ENCODE measurements around the gene OR56A3.

Gene OR56A3, protein sequence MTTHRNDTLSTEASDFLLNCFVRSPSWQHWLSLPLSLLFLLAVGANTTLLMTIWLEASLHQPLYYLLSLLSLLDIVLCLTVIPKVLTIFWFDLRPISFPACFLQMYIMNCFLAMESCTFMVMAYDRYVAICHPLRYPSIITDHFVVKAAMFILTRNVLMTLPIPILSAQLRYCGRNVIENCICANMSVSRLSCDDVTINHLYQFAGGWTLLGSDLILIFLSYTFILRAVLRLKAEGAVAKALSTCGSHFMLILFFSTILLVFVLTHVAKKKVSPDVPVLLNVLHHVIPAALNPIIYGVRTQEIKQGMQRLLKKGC

DNA sequence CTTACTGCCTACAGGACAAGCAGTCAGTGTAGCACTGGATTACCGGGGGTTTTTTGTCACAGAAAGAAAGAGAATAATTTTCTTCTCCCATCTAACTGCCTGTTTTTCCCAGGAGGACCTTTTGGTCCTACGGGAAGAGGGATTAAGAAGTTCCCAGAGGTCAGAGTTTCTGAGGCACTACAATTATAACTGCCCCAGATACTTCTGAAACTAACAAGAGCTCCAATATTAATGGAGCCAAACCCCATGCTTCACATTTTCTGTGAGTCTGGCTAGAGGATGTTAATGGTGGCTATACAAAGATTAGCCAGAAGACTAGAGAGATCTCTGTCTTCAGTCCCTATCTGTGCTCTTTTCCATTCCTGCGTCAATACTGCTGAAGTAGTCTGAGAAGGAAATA lies at the start of gene OR56A3:
Gene OR56A3 (plus strand): TSS at position 301 of the 400 bp plus-strand sequence. CDS start 5,096 bp downstream, outside the sequence.
- TF ChIP-seq, protein P1, sequence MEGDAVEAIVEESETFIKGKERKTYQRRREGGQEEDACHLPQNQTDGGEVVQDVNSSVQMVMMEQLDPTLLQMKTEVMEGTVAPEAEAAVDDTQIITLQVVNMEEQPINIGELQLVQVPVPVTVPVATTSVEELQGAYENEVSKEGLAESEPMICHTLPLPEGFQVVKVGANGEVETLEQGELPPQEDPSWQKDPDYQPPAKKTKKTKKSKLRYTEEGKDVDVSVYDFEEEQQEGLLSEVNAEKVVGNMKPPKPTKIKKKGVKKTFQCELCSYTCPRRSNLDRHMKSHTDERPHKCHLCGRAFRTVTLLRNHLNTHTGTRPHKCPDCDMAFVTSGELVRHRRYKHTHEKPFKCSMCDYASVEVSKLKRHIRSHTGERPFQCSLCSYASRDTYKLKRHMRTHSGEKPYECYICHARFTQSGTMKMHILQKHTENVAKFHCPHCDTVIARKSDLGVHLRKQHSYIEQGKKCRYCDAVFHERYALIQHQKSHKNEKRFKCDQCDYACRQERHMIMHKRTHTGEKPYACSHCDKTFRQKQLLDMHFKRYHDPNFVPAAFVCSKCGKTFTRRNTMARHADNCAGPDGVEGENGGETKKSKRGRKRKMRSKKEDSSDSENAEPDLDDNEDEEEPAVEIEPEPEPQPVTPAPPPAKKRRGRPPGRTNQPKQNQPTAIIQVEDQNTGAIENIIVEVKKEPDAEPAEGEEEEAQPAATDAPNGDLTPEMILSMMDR (IDR thresholded peaks at IDR 0.05): no peak

DNA sequence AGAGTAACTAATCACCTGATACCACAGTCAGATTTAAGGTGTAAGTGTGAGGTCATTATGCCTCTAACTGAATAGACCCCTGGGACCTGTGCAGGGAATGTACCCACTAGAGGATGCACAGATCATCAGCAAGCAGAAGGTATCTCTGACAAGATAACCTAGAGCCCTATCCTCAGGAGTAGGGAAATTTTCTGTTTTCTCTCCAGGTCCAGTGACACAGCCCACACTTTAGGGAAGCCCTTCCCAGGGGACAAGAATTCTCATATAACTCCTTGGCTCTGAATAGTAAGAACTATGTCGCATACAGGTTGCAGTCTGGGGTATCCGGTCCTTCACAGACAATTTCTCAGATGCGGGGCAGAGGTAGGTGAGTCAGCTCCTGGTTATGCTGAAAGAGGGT lies 49.1 kb upstream of the OR56A3 start, which contains the start of gene OR52E5:
Gene OR52E5 (plus strand): TSS at position 301 of the 400 bp plus-strand sequence. CDS start 7,569 bp downstream, outside the sequence.
- TF ChIP-seq, protein P1 (IDR thresholded peaks at IDR 0.05): no peak
- no peak within 1 kb of the TSS for H3K27ac ChIP-seq
- H3K4me3 ChIP-seq: no peak within 1 kb of the TSS

More for the DNA sequence above, at the start of gene OR56A3:
- Histone ChIP-seq H3K4me3 (no peak within 1 kb of the TSS), H3K27ac (no peak within 1 kb of the TSS)
- DNase-seq (ENCODE audit: low spot score): no peak

DNA sequence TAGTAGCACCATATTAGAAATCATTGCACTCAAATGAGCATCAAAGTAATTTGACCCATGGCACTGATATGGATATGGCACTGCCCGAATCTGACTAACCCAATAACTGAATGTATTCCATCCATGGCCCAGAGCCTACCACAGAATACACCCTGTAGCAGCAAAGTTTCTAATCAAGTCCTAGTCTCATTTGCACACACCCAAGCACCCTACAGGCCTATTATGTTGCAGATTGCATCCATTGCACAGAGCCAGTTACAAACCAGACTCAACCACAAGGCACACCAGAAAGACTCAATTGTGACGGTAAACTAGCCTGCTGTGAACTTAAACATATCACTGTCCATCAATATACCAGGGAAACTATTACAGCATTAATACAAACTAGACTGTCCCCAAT lies 42.5 kb upstream of the OR56A3 start:
- Histone ChIP-seq H3K27ac (no peak overlapping the region), H3K4me3 (no peak overlapping the region)
- TF ChIP-seq, protein P1 (IDR thresholded peaks at IDR 0.05): no peak
- DNase-seq (ENCODE audit: low spot score): no peak

More for the DNA sequence above, 49.1 kb upstream of the OR56A3 start, which contains the start of gene OR52E5:
- no peak for DNase-seq (ENCODE audit: low spot score)

DNA sequence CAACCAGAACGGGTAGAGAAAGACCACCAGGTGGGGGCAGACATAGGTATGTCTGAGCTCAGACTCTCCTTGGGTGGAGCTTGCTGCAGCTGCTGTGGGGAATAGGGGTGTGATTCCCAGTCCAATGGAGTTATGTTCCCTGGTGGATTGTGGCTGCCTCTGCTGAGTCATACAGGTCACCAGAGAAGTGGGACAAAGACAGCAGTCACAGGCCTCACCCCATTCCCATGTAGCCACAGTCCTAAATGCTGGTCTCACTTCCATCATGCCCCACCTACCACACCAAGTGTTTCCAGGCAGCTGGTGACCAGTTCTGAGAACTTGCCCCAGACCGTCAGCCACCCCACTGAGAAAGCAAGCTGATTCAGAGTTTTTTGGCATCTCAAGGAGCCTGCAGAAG lies 31.5 kb upstream of the OR56A3 start:
- DNase-seq (ENCODE audit: low spot score): no peak
- no peak overlapping the region for H3K4me3 ChIP-seq
- TF ChIP-seq, protein P1 (IDR thresholded peaks at IDR 0.05): no peak
- H3K27ac ChIP-seq: no peak overlapping the region

DNA sequence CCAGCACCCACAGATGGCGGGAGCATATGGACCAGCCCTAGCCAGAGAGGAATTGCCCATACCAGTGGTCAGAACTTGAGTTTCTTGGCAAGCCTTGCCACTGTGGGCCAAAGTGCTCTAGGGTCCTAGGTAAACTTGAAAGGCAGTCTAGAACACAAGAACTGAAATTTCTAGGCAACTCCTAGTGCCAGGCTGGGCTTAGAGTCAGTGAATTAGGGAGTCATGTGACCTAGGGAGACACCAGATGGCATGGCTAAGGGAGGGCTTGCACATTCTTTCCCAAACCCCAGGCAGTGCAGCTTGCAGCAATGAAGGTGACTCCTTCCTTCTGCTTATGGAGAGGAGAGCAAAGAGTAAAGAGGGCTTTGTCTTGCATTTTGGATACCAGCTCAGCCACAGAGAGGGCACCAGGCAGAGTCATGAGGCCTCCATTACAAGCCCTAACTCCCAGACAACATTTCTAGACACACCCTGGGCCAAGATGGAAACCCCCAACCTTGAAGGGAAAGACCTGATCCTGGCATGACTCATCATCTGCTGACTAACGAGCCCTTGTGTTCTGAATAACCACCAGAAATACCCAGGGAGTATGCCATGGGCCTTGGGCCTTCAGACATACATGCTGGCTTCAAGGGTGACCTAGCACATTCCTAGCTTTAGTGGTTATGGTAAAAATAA lies 19.2 kb upstream of the OR56A3 start:
- H3K27ac ChIP-seq: no peak overlapping the region
- H3K4me3 ChIP-seq: no peak overlapping the region
- TF ChIP-seq, protein P1 (IDR thresholded peaks at IDR 0.05): no peak
- no peak for DNase-seq (ENCODE audit: low spot score)

GRCh38 chr11:5923427-5923776 lies 18.6 kb upstream of the OR56A3 start:
- no peak for DNase-seq (ENCODE audit: low spot score)
- TF ChIP-seq, protein P1 (IDR thresholded peaks at IDR 0.05): no peak
- no peak overlapping the region for H3K4me3 ChIP-seq
- no peak overlapping the region for H3K27ac ChIP-seq
